Fibroblast of gingiva (primary cell): ENCODE results near the gene GDF10.

ENCODE experiments used
- DNase-seq: peaks from one replicate; pipeline ENCODE4 v3.0.0-alpha.2; 2011; ENCODE audit warnings: low read depth

Gene GDF10

DNA sequence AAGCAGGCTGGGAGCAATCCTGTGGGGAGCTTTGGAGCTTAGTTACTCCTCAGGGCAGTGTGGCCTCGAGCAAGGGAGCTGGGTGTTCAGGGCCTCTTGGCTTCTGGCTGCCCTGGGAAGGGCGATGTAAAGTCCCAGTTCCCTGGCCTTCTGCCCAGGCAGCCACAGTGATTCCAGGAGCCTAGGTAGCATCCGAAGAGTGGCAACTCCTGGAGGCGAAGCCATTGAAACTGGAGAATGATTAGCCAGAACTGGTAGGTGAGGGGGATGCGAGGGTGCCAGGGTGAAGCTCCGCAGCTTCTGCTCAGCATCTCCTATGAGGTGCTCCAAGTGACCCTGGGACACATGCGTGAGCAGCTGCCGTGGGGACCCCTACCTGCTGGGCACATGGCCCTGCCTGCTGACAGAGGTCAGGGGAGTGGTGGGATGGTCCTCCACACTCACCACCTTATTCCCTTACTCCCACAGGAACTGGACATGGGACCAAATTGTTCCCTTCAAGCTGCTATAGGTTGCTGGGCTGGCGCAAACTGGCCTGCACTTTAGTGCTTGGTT, 14.5 kb downstream of the GDF10 start:
- DNase-seq: no peak

DNA sequence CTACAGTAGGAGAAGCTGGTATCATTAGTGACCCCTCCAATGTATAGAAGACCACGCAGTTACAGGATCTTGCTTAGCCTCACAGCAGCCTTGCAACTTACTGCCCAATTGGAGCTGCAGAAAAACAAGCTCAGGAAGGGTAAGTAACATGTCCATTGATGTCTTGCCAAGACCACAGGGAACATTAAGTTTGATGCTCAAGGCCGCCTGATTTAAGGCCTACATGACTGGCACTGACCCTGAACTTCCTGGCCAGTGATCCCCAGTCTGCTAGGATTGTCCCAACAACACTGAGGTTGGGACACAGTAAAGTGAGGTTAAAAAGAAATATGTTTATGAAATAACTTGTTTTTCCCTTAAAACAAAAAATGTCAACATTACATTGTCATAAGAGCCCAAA, 15.4 kb downstream of the GDF10 start:
- no peak for DNase-seq

DNA sequence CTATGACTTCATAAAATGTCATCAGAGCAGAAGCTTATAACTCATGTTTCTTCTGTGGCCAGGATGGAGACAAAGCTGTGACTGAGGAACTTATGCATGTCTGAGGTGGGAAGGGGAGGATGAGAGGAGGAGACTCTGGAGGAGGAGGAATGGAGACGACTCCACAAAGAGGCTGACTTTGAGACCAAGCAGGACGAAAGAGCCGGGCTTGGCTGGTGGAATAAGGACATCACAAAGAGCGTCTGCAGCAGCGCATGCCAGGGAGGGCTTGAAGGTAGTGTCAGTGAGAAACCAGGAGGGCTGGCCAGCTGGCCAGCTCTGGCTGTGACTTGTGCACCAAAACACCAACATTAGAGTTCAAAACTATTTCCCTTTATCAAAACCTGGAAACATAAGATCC, 16.1 kb downstream of the GDF10 start:
- DNase-seq: no peak

DNA sequence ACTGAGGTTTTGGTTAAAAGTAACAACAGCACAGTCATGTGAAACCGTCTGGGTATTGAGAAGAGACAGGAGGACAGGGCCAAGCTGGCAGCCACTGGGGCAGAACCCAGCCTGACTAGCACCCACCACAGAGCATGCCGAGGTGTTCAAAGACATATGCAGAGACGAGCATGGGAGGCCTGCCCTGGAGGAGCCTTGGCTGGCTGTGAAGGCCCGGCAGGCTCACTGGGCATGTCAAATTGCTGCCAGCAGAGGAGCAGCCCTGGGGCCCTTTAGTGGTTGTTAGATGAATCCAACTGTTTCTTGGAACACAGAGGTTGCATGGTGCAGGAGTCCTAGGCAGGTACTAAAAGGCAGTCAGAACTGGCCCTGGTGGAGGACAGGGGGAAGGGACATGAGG, 17.3 kb downstream of the GDF10 start:
- no peak for DNase-seq

DNA sequence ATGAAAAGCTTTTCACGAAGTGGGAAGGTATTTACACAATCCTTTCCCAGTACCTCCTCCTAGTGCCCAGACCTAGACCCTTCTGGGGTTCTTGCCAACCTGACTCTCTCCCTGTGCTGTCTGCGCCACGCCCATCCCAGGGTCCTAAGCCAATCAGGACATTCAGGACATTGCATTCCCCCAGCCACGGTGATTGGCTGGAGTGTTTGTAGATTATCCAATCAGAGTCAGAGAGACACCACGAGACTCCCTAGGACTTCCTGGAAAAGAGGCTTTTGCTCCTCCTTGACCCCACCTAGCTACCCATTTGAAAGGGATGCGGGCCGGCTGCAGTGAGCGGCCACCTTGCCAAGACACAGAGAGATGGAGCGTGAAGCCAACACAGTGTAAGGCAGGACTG, 18.7 kb downstream of the GDF10 start:
- DNase-seq: no peak

DNA sequence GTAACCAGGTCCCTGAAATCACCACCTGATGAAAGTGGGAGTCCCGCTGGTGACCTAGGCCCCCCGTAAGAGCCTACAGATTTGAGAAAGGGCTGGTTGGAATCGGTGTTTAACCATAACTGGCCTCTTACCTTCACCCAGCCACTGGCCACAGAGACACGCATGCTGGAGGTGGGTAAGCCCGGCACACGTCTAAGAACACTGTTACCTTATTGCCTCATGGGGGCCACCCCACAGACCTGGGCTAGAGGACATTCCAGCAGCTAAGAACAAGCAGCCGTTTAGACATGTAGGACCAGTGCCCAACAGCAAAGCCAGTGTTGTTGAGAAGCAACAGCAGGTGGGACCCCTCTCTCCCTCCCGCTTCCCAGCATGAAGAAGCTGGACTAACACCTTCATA, 19.8 kb downstream of the GDF10 start:
- DNase-seq: no peak

DNA sequence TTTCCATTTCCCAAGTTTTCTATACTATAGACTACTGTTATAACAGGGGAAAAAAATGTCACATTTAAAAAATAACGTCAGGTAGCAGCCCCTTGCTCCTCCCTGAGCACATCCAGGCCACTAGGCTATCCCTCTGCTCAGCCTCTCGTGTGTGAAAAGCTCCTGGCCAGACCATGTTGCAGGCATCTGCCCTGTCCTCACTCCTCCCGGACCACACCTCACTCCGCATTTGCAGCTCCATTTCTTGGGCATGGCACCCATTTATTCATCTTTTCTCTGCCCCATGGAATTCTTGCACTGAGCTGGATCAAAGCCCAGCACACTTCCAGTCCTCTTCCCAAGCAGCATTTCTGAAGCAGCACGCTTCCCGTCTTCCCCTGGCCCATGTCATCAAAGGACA, 20.8 kb downstream of the GDF10 start:
- no peak for DNase-seq

DNA sequence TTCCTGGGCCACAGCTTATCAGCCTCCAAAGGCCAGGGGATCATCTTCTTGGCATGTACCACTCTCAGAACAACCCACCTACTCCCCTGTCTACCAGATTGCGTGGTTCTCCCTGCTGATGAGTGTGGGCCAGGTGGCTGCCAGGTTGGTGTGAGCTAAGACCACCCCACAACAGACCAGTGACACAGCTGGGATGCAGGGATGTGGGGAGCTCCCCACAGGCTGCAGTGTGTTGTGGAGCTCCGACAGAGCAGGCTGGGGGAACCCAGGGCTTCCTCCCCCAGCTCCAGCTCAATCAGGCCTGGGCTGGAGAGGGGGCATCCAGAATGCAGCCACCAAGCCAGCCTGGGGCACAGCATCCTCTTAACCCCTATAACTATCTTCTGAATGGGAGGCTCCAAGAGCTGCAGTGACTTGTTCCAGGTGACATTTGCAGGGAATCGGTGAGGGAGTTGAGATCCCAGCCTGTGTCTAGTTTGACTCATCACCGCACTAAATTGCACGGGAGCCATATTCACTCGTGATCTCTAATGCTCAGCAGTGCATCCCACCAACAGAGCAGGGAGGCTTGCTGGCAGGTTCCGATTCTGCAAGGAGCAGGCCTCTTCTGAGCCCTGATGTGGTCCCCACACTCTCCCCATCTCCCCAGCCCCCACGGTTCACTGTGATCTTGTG, 21.7 kb downstream of the GDF10 start:
- DNase-seq: no peak

DNA sequence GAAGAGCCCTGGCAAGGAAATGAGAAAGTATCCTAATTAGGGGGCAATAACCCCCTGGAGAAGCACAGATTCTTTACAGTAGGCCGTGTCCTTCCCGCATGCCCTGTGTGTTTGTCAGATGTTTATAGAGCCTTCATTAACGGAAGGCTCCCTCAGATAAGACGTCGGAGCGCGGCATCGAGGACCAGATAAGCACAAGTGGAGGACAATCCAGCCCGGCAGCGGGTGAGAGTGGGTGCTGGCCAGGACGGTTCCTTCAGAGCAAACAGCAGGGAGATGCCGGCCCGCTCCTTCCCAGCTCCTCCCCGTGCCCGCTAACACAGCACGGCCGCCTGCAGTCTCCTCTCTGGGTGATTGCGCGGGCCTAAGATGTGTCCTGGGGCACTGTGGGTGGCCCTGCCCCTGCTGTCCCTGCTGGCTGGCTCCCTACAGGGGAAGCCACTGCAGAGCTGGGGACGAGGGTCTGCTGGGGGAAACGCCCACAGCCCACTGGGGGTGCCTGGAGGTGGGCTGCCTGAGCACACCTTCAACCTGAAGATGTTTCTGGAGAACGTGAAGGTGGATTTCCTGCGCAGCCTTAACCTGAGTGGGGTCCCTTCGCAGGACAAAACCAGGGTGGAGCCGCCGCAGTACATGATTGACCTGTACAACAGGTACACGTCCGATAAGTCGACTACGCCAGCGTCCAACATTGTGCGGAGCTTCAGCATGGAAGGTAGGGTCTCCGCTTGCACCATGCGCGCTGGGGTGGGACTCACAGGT, 22.5 kb downstream of the GDF10 start, which contains the start of gene GDF2:
Gene GDF2 (plus strand): TSS at position 155 of the 762 bp plus-strand sequence. CDS start 215 bp downstream, at position 370.
- DNase-seq: no peak

DNA sequence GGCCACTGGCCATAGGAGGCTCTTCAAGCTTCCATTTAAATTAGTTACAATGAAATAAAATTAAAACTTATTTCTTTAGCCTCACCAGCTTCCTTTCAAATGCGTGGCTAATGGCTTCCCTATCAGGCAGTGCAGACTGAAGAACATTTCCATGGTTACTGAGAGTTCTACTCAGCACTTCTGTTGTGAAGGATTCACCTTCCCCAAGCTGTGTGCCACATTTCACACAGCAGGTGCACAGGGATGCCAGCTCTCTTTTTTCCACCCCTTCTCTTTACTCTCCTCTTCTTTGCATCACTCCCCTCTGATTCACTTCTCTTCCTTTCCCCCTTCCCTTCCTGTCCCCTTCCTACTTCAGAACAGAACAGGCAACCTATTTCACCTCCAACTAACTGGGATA, 23.1 kb downstream of the GDF10 start:
- no peak for DNase-seq

DNA sequence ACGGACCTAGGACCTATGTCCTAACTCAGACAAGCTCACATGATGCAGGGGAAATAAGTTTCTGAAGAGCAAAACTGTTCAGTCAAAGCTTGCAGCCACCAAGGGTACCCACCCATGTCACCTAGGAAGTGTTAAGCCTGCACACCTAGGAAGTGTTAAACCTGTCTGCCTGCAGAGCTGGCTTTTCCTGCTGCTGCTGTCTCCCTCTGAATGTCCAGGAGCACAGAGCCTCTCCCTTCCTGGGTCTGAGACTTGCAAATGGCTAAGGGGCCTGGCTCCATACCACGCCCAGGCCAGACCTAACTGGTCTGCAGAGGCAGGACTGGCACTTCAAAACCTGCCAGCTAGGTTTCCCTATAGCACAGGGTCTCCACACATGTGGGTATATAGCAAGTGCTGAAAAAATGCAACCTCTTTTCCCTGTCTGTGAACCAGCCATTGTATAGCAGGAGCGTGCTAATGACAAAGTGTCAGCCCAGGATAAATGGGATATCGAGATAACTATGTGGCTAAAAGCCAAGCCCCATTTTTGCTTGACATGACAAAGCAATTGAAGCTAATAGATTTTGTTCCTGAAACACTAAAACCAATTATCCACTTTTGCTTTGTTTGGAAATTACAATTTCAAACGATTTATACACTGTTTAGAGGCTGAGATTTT, 23.8 kb downstream of the GDF10 start:
- no peak for DNase-seq

DNA sequence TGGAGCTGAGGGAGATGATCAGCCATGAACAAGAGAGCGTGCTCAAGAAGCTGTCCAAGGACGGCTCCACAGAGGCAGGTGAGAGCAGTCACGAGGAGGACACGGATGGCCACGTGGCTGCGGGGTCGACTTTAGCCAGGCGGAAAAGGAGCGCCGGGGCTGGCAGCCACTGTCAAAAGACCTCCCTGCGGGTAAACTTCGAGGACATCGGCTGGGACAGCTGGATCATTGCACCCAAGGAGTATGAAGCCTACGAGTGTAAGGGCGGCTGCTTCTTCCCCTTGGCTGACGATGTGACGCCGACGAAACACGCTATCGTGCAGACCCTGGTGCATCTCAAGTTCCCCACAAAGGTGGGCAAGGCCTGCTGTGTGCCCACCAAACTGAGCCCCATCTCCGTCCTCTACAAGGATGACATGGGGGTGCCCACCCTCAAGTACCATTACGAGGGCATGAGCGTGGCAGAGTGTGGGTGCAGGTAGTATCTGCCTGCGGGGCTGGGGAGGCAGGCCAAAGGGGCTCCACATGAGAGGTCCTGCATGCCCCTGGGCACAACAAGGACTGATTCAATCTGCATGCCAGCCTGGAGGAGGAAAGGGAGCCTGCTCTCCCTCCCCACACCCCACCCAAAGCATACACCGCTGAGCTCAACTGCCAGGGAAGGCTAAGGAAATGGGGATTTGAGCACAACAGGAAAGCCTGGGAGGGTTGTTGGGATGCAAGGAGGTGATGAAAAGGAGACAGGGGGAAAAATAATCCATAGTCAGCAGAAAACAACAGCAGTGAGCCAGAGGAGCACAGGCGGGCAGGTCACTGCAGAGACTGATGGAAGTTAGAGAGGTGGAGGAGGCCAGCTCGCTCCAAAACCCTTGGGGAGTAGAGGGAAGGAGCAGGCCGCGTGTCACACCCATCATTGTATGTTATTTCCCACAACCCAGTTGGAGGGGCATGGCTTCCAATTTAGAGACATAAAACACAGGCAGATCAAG, 25.6 kb downstream of the GDF10 start:
- no peak for DNase-seq

DNA sequence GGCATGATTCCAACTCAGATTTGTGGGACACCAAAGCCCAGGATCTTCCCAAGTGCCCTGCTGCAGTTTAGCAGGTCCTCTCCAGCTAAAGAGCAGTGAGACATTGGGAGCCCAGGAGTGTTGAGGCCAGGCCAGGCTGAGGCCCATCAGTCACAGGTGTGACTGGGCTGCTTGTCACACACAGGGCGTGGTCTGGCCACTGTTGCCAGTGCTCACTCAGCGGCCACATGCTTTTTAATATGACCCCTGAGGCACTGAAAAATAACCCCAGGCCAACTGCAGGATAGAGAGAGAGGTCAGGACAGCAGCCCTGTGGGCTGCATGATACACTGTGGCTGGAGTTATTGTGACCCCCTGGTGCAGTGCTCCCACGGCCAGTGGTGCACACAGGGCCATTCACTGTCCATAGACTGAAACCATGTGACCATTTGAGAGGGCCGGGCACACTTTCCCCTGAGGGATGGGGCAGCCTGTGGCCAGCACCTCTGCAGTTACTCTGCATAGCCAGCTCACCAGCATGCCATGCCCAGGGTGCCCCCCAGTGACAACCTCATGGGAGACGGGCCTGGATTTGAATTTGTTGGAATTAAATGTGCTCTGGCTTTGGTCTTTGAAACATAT, 26.4 kb downstream of the GDF10 start:
- no peak for DNase-seq

DNA sequence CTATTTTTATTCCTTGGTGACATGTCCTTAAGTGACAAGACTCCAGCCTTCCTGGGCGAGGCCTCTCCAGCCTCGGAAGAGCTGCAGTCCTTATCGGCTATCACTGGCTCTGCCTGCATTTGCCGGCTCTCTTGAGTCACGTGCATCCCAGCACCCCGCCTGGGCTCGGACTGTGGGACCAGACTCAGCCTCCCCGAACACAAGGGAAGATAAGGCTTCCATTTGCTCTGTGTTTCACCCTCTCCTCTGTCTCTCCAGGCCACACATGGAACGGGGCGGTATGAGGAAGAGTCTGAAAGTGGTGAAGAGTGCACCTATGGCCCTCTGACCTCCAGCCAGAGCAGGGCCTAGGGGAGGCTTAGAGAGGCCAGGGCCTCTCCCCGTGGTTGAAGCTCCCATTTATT, 26.9 kb downstream of the GDF10 start:
- no peak for DNase-seq

DNA sequence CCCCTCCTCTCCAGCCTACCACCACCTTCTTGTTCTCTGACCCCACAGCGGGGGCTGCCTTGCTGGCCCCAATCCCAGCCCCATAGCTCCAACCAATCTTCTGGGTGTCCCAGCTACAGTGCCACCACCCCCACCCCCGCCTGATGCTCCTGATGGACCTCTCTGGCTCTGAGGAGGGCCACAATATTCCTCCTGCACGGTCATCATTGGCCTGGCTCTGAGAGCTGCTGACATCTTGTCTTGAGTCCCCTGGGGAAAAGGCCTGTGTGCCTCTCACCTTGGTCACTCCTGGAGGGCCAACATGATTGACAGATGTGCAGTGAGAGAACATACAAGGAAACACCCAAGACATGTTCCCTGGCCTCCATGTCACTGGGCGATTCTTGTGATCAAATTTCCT, 29.9 kb downstream of the GDF10 start:
- no peak for DNase-seq

DNA sequence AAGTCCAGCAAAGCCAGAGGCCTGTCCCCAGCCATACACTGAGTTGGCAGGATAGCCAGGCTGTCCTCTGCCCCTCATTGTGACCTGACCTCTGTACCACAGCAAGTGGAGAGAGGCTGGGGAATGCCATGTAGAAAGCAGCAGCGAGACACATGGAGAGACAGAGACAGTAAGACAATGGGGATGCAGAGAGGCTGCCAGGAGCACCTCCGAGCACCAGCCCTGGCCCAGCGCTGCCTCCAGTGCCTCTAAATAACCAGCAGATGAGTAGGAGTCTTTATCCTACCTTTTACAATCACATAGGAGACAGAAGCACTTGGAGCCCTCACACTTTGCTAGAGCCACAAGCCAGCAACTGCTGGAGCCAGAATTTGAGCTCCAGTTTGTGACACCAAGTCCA, 30.4 kb downstream of the GDF10 start:
- no peak for DNase-seq

DNA sequence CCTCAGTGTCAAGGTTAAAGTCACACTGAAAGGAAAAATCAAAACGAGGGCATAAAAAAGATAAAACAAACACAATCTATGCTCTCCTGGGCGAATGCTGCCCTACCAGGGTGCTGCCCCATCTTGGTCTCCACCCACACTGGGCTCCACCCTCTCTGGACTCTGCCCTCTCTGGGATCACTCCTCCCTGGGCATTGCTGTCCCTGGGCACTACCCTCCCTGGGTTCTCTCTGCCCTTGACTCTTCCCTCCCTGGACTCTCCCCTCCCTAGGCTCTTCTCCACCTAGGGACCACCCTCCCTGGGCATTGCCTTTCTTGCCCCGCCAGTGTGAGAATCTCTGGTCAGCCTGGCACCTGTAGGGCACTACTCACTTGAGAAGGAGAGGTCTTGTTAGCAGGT, 30.8 kb downstream of the GDF10 start:
- DNase-seq: no peak

DNA sequence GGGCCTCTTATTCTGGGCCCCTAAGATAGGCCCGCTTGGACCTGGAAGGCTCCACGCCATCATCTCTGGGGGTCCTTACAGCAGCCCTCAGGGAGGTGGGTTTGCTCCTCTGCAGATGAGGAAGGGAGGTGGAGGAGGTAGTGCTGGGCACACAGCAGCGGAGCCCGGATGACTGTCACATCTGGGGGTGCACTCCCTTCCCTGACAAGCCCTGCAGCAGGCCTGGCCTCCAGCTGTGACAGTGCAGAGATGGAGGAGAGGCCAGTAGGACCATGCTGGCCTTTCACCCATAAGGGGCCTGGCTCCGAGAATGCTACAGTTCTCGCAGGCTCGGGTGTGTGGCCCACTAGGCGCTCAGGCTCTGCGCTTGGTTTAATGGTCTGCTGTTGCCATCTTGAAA, 31.5 kb downstream of the GDF10 start:
- no peak for DNase-seq

DNA sequence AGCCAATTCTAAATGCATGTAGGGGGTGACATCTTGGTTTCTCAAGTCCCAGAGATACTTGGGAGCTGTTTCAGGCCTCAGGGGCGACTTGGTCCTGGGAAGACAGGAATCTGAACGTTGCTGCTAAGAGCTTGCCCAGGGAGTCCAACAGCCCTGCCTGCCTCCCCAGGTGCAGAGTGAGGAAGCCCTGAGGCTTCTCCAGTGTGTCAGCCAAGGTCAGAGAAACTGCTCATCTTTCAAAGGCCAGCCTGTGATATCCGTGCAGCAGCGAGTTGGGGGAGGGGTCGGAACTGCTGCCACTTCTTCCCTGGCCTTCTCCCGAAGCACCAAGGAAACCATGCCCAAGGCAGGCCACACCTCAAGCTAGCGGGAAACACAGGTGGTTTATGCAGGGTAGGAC, 32.0 kb downstream of the GDF10 start:
- no peak for DNase-seq

DNA sequence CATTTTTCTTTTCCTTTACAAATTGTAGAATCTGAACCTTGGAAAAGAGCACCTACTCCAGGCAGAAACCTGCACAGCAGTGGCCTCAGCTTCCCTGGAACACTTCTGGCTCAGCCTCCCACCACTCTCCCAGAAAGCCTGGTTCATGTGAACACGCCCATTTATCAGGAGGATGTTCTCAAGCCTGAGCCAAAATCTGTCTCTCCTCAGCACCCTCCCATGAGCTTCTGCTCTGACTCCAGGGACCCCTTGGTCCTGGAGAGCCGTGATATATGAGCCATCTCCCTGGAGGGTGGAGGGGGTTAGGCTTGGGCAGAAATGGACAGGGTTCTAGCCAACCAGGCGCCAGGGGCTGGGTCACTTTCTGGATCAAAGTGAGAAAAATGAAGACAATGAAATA, 32.4 kb downstream of the GDF10 start:
- DNase-seq: no peak

DNA sequence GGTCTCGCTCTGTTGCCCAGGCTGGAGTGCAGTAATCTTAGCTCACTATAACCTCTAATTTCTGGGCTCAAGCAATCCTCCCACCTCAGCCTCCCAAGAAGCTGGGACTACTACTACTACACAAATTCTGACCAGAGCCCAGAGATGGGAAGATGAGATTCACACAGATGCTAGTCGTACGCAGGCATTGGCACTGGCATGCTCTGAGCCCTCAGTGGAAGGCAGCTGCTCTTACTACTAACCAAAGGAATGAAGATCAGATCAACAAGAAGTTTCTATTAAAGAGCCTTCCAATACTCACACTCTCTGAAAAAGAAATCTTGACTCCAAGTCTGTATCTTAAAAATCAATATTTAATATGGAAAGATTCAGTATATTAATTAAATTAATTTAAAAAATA, 32.9 kb downstream of the GDF10 start:
- DNase-seq: no peak
